Measurements from ENCODE around the gene SIDT1.

The SIDT1 gene

DNA sequence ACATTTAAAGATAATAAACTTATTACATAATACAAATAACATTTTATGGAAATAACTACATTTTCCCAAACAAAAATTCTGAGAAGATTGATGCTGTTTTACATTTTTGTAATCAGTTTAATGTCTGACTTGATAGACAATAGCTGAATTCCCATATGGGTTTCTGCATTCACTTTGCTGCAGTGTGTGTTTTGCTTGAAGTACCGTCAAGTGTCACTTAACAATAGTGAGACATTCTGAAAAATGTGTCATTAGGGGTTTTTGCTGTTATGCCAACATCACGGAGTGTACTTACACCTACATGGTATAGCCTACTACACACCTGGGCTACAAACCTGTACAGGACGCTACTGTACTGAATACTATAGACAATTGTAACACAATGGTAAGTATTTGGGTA is 106.6 kb downstream of the SIDT1 start:
- DNase-seq, result no peak

DNA sequence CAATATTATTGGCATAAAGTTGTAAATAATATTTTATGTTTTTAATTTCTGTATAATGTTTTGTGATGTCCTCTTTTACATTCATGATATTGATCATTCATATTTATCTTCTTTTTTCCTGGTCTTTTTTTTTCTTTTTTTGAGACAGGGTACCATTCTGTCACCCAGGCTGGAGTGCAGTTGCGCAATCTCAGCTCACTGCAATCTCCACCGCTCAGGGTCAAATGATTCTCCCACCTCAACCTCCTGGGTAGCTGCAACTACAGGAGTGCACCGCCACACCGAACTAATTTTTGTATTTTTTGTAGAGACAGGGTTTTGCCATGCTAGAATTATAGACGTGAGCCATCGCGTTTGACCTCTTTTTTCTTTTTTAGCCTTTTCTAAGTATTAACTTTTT is 111.2 kb downstream of the SIDT1 start:
- DNase-seq, result no peak

DNA sequence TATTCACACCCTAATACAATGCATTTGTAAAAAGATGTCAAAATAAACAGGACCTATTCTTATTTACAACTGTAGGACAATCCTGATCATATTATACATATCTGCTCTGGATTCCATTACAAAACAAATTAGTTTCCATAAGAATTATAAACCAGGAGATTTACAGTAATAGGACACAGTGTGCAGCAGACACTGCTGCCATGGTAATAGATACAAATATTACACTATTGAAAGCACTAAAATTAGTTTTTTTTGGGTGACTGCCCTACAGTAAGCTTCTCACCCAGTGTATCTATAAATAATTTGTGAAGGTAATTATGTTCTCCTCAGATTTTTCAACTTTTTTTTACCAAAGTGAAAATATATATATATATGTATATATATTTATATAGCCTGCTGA is 116.2 kb downstream of the SIDT1 start:
- no peak for DNase-seq

GRCh38 chr3:113649174-113649845 is 117.0 kb downstream of the SIDT1 start:
- DNase-seq, result no peak

DNA sequence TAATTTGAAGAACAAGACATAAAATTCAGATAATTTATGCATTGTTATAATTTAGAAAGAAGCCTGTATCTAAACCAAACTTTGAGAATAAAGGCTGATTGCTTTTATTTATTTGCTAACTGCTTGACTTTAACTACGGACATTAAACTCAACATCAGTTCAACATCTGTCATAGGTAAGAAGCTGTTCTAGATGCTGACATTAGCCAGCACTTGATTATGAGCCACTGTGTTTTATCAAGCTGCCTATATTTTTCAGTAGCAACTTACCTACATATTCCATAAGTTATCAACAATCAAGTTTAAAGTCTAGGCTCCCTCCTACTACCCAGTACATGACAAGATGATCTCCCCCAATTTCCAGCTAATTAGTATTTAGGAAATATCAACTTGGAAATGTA is 122.0 kb downstream of the SIDT1 start:
- no peak for DNase-seq

- DNase-seq, result no peak
These were observed 122.5 kb downstream of the SIDT1 start for GRCh38 chr3:113654851-113655250.

DNA sequence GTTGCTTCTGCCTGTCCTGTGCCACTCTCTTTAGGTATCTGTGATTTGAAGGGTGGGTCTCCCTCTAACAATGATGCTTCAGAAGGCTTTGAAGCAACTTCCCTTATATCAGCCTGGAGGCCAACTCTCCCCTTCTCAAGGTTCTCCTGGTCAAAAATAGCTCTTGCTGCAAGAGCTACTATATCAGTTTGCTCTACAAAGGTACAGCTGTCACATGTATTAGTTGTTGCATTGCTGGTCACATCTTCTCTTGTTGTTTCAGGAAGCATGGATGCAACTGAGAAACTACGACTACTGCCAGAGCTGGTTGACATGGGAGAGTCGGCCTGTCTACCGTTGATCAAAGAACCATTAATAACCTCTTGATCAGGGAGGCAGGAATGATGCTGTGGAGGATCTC is 125.8 kb downstream of the SIDT1 start:
- no peak for DNase-seq

DNA sequence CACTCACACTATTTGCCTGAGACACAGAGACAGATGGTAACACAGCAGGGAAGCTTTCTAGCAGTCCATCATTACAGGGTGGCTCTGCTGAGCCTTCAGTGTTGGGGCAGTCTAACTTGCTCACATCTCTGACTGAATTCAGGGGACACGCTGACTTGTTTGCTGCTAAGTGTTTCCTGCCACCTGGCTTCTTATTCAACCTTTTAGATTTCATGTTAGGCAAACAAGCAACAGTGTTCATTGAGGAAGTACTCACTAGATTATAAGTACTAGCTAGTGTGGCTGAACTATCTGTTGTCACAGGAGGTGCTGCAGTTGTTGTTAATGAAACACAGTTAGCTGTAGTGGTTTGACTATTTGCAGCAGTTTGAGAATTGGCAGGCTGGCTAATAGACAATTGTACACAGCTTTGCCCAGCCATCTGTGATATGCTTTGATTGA is 126.8 kb downstream of the SIDT1 start:
- DNase-seq, result peak; percentile 38

GRCh38 chr3:113659996-113660395 is 127.6 kb downstream of the SIDT1 start:
- no peak for DNase-seq

DNA sequence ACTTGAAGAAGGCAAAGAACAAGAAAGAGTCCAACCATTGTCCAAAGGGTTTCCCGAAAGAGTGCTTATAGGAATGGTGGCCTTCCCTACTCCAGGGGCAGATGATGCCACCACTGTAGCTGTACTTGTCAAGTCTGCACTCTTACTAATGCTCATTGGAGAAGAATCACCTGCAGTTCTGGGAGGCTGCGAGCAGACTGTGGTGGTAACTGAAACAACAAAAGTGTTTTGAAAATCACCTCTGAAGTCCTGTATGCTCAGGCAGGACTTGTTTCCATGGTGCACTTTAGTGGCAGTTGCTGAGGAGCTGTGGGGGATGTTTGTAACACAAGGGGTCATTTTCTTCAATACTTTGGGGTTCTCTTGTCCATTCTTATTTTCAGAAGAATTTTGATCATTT is 128.1 kb downstream of the SIDT1 start:
- DNase-seq, result no peak

GRCh38 chr3:113660896-113661295 is 128.5 kb downstream of the SIDT1 start:
- DNase-seq, result no peak

DNA sequence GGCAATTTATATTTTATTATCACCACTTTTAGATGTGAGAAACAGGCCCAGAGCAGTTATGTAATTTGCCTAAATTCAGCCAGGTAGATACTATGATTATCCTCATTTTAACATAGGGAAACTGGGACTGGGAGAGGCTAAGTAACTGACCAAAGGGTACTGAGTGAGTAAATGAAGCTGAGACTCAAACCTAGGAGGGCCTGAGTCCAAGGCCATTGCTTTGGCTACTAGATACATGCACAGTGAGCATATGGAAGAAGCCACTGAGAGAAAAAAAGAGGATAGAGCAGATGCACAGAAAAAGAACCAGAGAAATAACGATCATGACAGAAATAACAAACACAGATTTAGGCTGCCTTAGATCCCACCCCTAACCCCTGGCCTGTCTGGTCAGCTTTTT is 130.5 kb downstream of the SIDT1 start:
- DNase-seq, result no peak

GRCh38 chr3:113663324-113663750 is 131.0 kb downstream of the SIDT1 start:
- DNase-seq, result no peak

GRCh38 chr3:113663761-113664160 is 131.4 kb downstream of the SIDT1 start:
- no peak for DNase-seq

- DNase-seq, result no peak
These were observed 132.3 kb downstream of the SIDT1 start for GRCh38 chr3:113664523-113665094.

GRCh38 chr3:113668015-113668414 is 135.7 kb downstream of the SIDT1 start:
- DNase-seq, result no peak

- DNase-seq, result no peak
These were observed 141.2 kb downstream of the SIDT1 start for GRCh38 chr3:113673593-113673992.

- no peak for DNase-seq
These were observed 143.9 kb downstream of the SIDT1 start for GRCh38 chr3:113676261-113676660.

GRCh38 chr3:113677737-113678136 is 145.4 kb downstream of the SIDT1 start:
- DNase-seq, result no peak

DNA sequence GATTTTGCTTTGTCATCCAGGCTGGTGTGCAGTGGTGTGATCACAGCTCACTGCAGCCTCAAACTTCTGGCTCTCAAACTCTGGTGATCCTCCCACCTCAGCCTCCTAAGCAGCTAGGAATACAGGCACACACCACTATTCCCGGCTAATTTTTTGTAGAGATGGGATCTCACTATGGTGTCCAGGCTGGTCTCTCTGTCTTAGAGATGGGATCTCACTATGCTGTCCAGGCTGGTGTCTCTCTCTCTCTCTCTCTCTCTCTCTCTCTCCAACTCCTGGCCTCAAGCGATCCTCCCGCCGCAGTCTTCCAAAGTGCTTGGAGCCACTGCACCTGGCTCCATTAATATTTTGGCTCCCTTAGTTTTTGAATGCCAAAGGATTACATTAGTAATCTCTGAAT is 146.4 kb downstream of the SIDT1 start:
- DNase-seq, result no peak

Data from NCI-H2081 treated with DMSO at 0.1 percent for 48 hours (cell line).